Endodermal cell (in vitro differentiated cells): ENCODE results near the gene MAFB. TPM values are rescaled to one million over a fixed set of nuclear protein-coding genes. Genes with fewer than 3 reads are reported as not detected.

ENCODE experiments used
- DNase-seq: peaks from one replicate; pipeline ENCODE4 v3.0.0-alpha.2; 2017
- H3K27ac ChIP-seq: 2 replicates; pipeline ENCODE4 v1.5.1; 2013; ENCODE audit warnings: mild to moderate bottlenecking, low read depth, low read length, moderate library complexity
- H3K27me3 ChIP-seq: 2 replicates; pipeline ENCODE4 v1.6.1; 2013; ENCODE audit warnings: mild to moderate bottlenecking, low read length, moderate library complexity; ENCODE audit not compliant: insufficient read depth, control insufficient read depth, poor library complexity, severe bottlenecking
- H3K36me3 ChIP-seq: 2 replicates; pipeline ENCODE4 v1.7.0; 2013; ENCODE audit warnings: mild to moderate bottlenecking, low read length, moderate library complexity; ENCODE audit not compliant: control insufficient read depth, insufficient read depth
- H3K4me1 ChIP-seq: one replicate; pipeline ENCODE4 v1.7.0; 2013; ENCODE audit warnings: low read length; ENCODE audit not compliant: control insufficient read depth, insufficient read depth
- H3K4me3 ChIP-seq: 2 replicates; pipeline ENCODE4 v1.5.1; 2013; ENCODE audit warnings: mild to moderate bottlenecking, low read length, moderate library complexity
- H3K9ac ChIP-seq: 2 replicates; pipeline ENCODE4 v1.6.1; 2013; ENCODE audit warnings: mild to moderate bottlenecking, low read length, moderate library complexity; ENCODE audit not compliant: poor library complexity, severe bottlenecking; ENCODE audit errors: extremely low read depth
- H3K9me3 ChIP-seq: 2 replicates; pipeline ENCODE4 v1.6.1; 2013; ENCODE audit warnings: mild to moderate bottlenecking, low read length, moderate library complexity; ENCODE audit not compliant: control insufficient read depth
- H3K27ac Mint-ChIP-seq: 2 replicates; pipeline ENCODE4 v1.8.0; 2020; ENCODE audit warnings: mixed read lengths
- H3K27me3 Mint-ChIP-seq: 2 replicates; pipeline ENCODE4 v1.8.0; 2021; ENCODE audit warnings: mild to moderate bottlenecking, mixed read lengths; ENCODE audit not compliant: insufficient read depth
- H3K36me3 Mint-ChIP-seq: 2 replicates; pipeline ENCODE4 v1.8.0; 2020; ENCODE audit warnings: low read depth, mixed read lengths
- H3K4me1 Mint-ChIP-seq: 2 replicates; pipeline ENCODE4 v1.8.0; 2020; ENCODE audit warnings: mixed read lengths
- H3K4me3 Mint-ChIP-seq: 2 replicates; pipeline ENCODE4 v1.8.0; 2020; ENCODE audit warnings: mild to moderate bottlenecking, moderate library complexity, mixed read lengths
- H3K9me3 Mint-ChIP-seq: 2 replicates; pipeline ENCODE4 v1.8.0; 2020; ENCODE audit warnings: mild to moderate bottlenecking, mixed read lengths
- CTCF ChIP-seq: fragments of 200-600 bp; sonication (generic); conservative IDR thresholded peaks from 2 replicates; pipeline ENCODE4 v1.5.0; 2021; ENCODE audit warnings: antibody characterized with exemption, mild to moderate bottlenecking
- WGBS, 2 experiments: methylation state at CpG; one replicate each; pipeline versions ENCODE4 v1.1.5 to v1.1.7; 2013; ENCODE audit warnings: missing lambda C conversion rate in 2 of 2, mixed read lengths in 1 of 2; ENCODE audit not compliant: insufficient coverage in 1 of 2, insufficient read length in 1 of 2; 5-methylcytosine and 5-hydroxymethylcytosine counted together
- total RNA-seq, 2 donors: library from RNA; stranded (reverse); fragmentation: NEBNext Ultra II Directional in 1 of 2; extraction: Animal tissue kit (Norgen Biotek cat#: 25700) in 1 of 2; gene quantifications; 2 replicates in 1 of 2; 3 replicates in 1 of 2; pipeline ENCODE4 v1.2.1, GENCODE V29; 2021

The MAFB gene
- total RNA-seq, 2 donors from 2014 or later, result 0.90 to 1.5 TPM

GRCh38 chr20:40690836-40691565 is 2.0 kb upstream of the MAFB start:
- no peak for TF ChIP-seq CTCF
- H3K27me3 Mint-ChIP-seq, result peaks cover 95% of the 10 kb centered on the region
- H3K9ac ChIP-seq, result no peak overlapping the region
- H3K9me3 Mint-ChIP-seq, result no peaks in the 10 kb centered on the region
- no peaks in the 10 kb centered on the region for H3K36me3 Mint-ChIP-seq
- no peak overlapping the region for H3K27ac ChIP-seq
- H3K4me1 Mint-ChIP-seq, result peaks cover 33% of the 10 kb centered on the region
- H3K36me3 ChIP-seq, result no peaks in the 10 kb centered on the region
- H3K4me1 ChIP-seq, result peaks cover 12% of the 10 kb centered on the region
- H3K4me3 ChIP-seq, result peak overlapping the region; percentile 82
- H3K4me3 Mint-ChIP-seq, result peak overlapping the region; percentile 65
- no peak overlapping the region for H3K27ac Mint-ChIP-seq
- peaks cover 96% of the 10 kb centered on the region for H3K27me3 ChIP-seq
- no peaks in the 10 kb centered on the region for H3K9me3 ChIP-seq
- DNase-seq, result peak; percentile 65
- WGBS, 2 experiments, result 5 to 8% methylated on average over 35 to 42 of the region's 45 CpGs

GRCh38 chr20:40689943-40690835 is 1.2 kb upstream of the MAFB start:
- peak overlapping the region; percentile 77 for H3K27ac Mint-ChIP-seq
- peak overlapping the region; percentile 65 for H3K4me3 Mint-ChIP-seq
- DNase-seq, result peak; percentile 98
- no peaks in the 10 kb centered on the region for H3K36me3 Mint-ChIP-seq
- peak; percentile 95 for TF ChIP-seq CTCF
- H3K4me3 ChIP-seq, result peak overlapping the region; percentile 82
- no peaks in the 10 kb centered on the region for H3K9me3 Mint-ChIP-seq
- no peaks in the 10 kb centered on the region for H3K36me3 ChIP-seq
- H3K9ac ChIP-seq, result peak overlapping the region; percentile 64
- H3K4me1 ChIP-seq, result peaks cover 12% of the 10 kb centered on the region
- H3K27me3 ChIP-seq, result peaks cover 96% of the 10 kb centered on the region
- H3K9me3 ChIP-seq, result no peaks in the 10 kb centered on the region
- 0 to 1% methylated on average over 32 to 84 of the region's 84 CpGs for WGBS, 2 experiments
- peaks cover 33% of the 10 kb centered on the region for H3K4me1 Mint-ChIP-seq
- H3K27ac ChIP-seq, result peak overlapping the region; percentile 87
- H3K27me3 Mint-ChIP-seq, result peaks cover 95% of the 10 kb centered on the region

DNA sequence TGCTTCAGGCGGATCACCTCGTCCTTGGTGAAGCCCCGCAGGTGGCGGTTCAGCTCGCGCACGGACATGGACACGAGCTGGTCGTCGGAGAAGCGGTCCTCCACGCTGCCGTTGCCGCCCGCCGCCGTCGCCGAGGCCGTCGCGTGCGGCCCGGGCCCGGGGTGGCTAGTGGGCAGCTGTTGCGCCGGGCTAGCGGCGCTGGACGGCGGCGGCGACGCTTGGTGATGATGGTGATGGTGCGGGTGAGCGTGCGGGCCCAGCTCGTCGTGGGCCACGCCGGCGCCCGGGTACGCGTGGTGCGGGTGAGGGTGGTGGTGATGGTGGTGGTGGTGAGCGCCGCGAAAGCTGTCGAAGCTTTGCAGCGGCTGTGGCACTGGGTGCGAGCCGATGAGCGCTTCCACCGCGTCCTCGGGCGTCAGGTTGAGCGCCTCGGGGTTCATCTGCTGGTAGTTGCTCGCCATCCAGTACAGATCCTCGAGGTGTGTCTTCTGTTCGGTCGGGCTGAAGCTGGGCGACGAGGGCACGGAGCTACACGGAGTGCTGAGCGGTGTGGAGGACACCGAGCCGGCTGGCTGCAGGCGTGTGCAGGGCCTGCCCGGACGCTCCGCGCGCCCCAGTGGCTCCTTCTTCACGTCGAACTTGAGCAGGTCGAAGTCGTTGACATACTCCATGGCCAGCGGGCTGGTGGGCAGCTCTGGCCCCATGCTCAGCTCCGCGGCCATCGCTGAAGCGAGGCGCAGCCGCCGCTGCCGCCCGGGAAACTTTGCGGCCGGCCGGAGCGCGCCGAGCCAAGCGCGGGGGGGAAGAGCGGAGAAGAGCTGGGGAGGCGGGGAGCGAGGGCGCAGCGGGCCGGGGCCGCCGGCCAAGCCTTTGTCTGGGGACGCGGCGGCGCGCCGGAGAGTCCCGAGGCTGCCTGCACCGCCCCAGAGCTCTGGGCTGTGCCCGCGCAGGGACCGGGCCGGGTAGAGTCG is 622 bp downstream of the MAFB start:
- H3K27ac ChIP-seq, result peak overlapping the region; percentile 33
- no peaks in the 10 kb centered on the region for H3K36me3 ChIP-seq
- Mint-ChIP-seq H3K27me3 (peaks cover 95% of the 10 kb centered on the region), H3K36me3 (no peaks in the 10 kb centered on the region), H3K4me1 (peaks cover 37% of the 10 kb centered on the region), H3K9me3 (no peaks in the 10 kb centered on the region), H3K27ac (no peak overlapping the region), H3K4me3 (peak overlapping the region; percentile 65)
- 0 to 2% methylated on average over 28 to 120 of the region's 120 CpGs for WGBS, 2 experiments
- TF ChIP-seq CTCF, result no peak
- no peaks in the 10 kb centered on the region for H3K9me3 ChIP-seq
- peak overlapping the region; percentile 82 for H3K4me3 ChIP-seq
- peaks cover 12% of the 10 kb centered on the region for H3K4me1 ChIP-seq
- no peak for DNase-seq
- H3K9ac ChIP-seq, result no peak overlapping the region
- H3K27me3 ChIP-seq, result peaks cover 96% of the 10 kb centered on the region
